Stimulated activated CD8-positive, alpha-beta memory T cell treated with anti-CD3 and anti-CD28 coated beads, Interleukin-4, amount 100 ng/mL, for 1 hour (primary cell): Measurements from ENCODE around the gene GAL3ST2.
"Not testable (repeated sequence)": the region's sequence is repeated elsewhere in the genome, so short reads cannot be mapped to it uniquely, and the experiment has no call there.

Experiments used
- DNase-seq, 2 donors: peaks; one replicate each; pipeline ENCODE4 v3.0.0-alpha.2; 2020; ENCODE audit warnings: low read depth in 2 of 2, low spot score in 1 of 2

GAL3ST2 gene

DNA sequence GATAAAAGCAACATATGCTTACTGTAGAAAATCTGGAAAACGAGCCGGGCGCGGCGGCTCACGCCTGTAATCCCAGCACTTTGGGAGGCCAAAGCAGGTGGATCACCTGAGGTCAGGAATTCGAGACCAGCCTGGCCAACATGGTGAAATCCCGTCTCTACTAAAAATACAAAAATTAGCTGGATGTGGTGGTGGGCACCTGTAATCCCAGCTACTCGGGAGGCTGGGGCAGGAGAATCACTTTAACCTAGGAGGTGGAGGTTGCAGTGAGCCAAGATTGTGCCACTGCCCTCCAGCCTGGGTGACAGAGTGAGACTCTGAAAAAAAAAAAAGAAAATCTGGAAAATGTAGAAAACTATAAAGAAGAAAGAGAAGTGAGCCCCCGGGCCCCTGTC lies 41.2 kb downstream of the GAL3ST2 start:
- DNase-seq, result not testable (repeated sequence)

DNA sequence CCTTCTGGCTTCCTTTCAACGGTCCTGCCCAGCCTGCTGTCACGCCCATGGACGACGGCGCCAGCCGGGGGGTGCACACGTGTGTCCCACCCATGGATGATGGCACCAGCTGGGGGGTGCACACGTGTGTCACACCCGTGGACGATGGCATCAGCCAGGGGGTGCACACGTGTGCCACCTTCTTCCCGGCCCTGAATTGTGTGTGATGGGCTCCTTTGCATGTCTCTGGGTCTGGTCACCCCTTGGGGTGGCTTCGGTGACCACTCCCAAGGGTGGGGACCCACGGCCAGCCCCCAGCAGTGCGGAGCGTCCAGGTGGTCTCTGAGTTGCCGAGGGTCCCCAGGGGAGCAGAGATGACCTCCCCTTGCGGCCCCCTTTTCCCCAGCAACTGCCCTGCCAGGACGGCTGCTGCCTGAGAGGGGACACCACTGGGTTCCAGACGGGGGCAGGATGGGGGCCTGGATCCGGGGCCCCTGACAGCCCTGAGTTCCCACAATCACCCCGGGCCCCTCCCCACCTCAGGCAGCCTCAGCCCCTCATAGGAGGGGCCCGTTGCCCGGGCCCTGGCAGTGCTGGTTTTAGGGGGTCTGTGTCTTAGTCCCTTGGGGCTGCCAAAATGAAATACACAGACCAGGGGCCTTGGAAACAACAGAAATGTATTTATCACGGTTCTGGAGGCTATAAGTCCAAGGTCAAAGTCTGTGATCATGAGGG lies 41.8 kb downstream of the GAL3ST2 start:
- no peak for DNase-seq

DNA sequence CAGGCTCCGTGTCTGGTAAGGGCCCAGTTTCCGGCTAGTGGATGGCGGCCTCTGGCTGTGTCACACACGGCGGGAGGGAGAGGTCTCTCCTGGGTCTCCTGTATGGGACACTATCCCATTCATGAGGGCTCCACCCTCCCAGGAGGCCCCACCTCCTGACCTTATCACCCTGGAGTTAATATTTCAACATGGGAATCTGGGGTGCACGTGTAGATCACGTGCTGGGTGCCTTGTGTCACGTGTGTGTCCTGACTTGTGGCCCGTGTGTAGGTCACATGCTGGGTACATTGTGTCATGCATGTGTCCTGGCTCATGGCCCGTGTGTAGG lies 42.3 kb downstream of the GAL3ST2 start:
- no peak for DNase-seq

DNA sequence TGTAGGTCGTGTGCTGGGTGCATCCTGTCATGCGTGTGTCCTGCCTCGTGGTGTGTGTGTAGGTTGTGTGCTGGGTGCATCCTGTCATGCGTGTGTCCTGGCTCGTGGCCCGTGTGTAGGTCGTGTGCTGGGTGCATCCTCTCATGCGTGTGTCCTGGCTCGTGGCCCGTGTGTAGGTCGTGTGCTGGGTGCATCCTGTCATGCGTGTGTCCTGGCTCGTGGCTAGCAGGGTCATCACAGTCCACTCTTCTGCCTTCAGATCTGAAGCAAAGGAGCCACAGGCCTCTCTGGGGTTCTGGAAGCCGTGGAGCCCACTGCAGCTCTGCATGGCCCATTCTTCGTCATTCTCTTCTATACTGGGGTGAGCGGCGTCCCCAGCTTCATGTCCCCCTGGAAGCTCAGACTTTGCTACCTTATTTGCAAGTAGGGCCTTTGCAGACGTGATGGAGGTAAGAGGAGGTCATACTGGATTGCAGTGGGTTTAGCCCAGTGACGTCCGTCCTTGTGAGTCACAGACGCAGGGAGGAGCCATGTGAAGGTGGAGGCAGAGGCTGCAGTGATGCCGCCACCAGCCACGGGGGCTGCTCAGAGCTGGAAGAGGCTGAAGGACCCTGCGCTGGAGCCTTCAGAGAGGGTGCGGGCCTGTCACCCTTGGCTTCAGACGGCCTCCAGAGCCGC lies 43.5 kb downstream of the GAL3ST2 start:
- not testable (repeated sequence) for DNase-seq

DNA sequence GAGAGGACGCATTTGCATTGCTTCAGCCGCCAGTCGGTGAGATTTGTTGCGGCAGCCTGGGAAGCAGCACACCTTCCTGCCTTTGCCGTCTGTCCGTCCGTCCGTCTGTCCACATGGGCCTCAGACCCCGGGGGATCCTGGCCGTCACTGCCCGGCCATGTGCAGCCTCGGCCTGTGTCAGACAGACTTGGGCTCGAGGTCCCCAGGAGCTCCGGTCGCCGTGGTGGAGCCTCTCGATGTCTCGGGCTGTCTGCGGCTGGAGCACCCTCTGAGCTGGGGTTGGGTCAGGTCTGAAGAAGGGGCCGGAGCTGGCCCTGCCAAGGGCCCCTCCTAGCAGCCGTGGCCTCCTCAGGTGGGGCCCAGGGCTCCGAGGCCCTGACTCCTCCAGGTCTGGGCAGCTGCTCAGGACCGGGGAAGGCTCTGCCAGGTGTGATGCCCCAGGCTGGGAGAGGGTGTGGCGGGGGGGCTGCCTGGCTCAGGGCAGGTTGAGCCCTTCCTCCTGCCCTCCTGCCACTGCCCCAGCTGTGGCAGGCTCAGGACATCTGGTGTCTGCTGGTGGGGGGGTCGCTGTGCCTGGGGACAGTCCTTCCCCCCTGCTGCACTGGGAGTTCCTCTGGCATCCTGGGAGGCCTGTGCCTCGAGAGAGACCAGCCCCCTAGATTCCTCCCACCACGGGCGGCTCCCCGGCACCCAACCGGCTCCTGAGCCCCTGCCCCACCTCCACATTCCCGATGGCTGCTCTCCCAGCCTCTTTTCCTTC lies 44.2 kb downstream of the GAL3ST2 start:
- no peak for DNase-seq

DNA sequence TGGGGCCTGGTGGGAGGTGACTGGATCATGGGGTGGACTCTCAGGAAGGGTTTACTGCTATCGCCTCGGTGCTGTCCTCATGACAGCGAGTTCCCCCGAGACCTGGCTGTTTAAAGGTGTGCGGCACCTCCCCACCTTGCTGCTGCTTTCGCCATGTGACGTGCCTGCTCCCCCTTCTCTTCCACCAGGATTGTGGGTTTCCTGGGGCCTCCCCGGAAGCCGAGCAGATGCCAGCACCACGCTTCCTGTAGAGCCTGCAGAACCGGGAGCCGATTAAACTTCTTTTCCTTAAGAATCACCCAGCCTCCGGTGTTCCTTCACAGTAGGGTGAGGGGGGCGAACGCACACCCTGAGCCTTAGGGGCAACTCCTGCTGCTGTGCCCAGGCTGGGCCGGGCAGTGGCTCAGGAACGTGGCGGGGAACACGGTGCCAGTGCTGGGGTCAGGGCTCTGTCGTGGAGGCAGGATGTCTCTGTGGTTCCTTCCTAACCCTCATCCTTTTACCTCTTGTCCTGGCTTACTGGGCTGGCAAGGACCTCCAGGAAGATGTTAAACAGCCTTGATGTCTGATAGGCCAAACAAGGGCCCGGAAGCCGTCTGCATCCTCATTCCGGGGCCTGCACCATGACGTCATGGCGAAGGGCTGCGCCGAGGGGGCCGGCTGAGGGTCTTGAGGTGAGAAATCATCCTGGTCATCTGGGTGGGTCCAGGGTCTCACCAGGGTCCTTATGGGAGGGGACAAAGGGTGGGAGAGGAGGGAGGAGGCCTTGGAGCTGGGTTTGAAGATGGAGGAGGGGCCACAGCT lies 45.0 kb downstream of the GAL3ST2 start:
- no peak for DNase-seq

DNA sequence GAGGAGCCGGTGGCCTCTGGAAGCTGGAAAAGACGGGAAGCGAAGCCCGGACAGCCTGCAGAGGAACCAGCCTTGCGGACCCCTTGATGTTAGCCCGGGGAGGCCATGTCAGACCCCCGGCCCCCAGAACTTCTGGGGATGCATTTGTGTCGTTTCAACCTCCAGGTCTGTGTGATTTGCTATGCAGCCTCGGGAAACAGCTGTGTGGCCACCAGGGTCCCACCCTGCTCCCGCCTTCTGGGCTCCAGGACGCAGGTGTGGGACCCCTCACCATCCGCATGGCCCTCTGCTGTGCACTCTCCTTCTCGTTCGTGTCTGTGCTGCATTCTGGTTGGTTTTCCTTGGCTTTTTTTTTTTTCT lies 45.6 kb downstream of the GAL3ST2 start:
- DNase-seq, result no peak

DNA sequence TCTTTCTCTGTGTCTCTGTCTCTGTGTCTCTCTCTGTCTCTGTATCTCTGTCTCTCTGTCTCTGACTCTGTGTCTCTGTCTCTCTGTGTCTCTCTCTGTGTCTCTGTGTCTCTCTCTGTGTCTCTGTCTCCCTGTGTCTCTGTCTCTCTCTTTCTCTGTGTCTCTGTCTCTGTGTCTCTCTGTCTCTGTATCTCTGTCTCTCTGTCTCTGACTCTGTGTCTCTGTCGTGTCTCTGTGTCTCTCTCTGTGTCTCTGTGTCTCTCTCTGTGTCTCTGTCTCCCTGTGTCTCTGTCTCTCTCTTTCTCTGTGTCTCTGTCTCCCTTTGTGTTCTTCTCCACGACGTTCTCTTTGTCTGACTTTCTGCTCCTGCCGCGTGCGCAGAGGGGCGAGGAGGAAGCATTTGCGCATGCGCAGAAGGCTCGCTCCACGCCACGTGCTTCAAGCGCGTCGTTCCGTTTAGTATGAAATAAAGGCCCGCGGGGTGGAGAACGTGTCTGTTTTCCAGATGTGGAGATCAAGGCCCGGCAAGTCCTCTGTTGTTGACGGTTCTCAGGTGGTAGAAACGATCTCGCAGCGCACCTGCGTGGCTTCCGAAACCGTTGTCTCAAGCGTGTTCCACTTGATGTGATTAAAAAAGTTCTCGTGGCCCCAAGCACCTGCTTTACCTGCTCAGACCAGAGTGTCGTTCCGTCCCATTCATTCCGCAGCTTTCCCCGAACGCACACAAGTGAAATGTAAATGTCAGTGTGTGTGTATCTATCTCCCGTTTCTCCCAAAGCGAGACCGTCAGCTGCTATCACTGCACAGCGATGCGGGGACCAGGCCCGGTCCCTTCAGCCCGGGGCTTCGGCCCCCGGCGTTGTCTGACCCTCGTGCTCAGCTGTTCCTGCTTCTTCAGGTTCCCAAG lies 47.2 kb downstream of the GAL3ST2 start:
- not testable (repeated sequence) for DNase-seq

DNA sequence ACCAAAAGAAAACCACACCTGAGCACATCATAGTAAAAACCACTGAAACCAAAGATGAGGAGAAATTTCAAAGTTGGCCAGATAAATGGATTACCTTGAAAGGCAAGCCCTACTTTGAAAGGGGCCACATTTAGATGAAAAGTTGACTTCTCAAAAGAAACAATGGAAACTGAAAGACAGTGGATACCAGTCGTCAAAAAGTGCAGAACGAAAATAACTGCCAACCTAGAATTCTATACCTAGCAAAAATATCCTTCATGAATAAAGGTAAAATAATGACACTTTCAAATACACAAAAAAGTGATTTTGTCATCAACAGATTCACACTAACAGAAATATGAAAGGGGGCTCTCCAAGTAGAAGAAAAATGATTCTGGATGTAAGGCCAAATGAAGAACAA lies 50.8 kb downstream of the GAL3ST2 start:
- no peak for DNase-seq

DNA sequence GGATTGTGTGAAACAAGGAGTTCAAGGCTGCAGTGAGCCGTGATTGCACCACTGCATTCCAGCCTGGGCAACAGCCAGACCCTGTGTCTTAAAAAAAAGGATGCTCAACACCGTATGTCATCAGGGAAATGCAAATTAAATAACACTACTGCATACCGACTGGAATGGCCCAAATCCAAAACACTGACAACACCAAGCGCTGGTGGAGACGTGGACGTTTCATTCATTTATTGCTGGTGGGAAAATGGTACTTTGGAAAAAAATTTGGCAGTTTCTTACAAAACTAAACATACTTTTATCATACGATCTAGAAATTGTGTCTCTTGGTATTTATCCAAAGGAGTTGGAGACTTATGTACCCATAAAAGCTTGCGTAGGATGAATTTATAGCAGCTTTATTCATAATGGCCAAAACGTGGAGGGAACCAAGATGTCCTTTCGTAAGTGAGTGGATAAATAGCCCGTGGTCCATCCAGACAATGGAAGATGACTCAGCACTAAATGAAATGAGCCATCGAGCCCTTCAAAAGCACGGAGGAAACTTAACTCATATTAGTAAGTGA lies 56.6 kb downstream of the GAL3ST2 start:
- no peak for DNase-seq

DNA sequence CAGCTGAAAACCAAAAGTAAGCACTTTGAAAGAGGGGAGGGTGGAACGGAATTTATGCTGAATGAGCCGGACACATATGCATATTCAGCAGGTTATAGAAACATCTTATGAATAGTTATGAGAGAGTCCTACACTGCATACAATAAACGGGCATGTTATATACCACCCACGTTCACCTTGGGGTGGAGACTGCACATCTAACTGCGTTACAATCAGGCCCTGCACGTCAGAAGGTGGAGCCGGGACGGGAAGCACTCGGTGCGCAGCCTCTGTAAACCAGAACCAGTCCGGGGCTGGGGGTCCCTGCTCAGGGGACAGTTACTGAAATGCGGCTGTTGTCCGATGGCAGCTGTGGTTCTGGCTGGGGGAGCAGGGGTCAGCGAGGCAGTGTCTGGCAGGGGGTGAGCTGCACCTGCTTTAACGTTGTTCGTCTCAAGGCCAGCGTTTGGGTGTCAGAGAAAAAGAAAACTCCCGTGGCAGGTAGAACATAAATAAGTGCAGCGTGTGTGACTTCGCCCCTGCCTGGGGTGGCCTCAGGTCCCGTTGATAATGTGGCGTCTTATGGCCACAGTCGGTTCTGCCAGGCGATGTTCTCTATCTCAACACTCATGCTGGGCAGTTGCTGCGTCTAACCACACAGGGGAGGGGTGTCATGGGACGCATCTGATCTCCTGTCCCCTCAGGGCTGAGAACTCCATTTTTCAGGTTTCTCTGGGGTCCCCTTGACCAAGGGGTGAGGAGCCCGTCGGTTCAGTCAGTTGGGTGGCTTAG lies 57.3 kb downstream of the GAL3ST2 start:
- not testable (repeated sequence) for DNase-seq

DNA sequence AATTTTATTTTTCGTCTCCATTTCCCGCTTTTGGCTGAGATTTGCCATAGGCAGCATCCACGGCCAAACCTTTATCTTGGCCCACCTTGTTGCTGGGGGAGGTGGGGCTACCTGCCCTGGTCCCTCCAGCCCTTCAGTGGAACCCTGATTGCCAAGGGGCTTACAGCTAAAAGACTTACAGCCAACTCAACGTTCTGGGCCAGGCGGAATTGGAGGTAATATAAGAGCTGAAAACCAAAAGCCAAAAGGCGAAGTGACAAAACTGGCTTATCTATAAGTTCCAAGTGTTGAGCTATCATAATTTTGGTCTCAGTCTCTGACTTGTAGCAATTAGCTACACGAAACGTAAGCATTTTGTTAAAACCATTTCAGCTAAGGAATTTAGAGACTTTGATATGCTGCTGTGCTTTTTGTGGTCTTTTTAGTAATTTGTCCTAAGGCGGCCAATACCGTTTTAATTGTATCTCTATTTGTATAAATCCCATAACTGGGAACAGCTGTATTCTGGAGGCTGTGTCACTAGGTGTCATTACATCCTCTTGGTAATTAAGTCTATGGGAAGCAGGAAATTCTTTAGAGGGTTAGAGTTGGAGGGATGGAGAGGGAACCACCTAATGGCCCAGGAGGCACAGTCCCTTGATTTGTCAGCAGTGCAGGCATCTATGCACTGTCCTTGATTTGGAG lies 58.0 kb downstream of the GAL3ST2 start:
- DNase-seq, result no peak

DNA sequence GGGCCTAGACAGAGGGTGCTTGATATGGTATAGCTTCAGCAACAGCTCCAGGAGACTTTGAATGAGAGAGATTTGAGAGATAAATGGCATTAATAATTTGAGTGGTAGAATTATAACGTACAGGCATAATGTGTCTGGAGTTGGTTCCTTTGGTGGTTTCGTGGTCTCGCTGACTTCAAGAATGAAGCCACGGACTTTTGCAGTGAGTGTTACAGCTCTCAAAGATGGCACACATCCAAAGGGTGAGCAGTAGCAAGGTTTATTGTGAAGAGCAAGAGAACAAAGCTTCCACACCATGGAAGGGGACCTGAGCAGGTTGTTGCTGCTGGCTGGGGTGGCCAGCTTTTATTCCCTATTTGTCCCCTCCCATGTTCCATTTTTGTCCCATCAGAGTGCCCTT lies 59.0 kb downstream of the GAL3ST2 start:
- no peak for DNase-seq

DNA sequence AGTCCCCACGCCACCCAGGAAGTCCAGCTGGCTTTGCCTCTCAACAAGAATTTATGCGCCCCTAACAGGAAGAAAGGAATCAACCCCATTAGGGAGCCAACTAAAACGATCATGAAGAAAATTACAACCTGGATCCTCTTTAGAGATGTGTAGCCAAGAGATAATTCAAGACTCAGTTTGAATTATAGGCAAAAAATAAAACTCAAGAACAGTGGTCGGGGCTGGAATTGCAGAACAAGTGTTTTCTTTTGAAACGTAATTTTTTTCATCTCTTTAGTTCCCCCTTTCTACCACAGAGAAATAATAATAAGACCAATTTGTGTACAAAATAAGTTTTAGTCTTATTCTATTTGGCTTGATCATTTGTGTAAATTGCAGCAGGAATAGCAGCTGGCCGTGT lies 59.7 kb downstream of the GAL3ST2 start:
- no peak for DNase-seq

DNA sequence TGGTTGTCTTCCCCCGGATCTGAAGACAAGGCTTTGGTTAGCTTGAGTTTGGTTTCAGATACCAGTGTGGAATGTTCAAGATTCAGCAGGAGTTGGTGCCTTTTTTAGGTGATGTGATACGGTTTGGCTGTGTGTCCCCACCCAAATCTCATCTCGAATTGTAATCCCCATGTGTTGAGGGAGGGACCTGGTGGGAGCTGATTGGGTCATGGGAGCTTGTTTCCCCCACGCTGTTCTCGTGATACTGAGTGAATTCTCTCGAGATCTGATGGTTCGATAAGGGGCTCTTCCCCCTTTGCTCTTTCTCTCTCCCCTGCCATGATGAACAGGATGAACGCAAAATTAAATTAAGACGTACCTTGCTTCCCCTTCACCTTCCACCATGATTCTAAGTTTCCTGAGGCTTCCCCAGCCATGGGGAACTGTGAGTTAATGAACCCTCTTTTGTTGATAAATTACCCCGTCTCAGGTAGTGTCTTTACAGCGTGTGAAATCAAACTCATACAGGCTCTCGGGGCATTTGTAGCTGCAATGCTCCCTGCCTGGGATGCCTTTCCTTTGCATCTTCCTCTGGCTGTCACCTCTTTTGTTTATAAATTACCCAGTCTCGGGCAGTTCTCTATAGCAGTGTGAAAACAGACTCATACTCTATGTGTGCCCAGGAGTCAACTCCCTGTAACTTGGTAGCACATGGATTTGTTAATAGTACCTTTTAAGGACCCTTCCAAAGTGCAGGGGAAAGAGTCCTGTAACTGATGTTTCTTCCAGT lies 60.8 kb downstream of the GAL3ST2 start:
- no peak for DNase-seq

DNA sequence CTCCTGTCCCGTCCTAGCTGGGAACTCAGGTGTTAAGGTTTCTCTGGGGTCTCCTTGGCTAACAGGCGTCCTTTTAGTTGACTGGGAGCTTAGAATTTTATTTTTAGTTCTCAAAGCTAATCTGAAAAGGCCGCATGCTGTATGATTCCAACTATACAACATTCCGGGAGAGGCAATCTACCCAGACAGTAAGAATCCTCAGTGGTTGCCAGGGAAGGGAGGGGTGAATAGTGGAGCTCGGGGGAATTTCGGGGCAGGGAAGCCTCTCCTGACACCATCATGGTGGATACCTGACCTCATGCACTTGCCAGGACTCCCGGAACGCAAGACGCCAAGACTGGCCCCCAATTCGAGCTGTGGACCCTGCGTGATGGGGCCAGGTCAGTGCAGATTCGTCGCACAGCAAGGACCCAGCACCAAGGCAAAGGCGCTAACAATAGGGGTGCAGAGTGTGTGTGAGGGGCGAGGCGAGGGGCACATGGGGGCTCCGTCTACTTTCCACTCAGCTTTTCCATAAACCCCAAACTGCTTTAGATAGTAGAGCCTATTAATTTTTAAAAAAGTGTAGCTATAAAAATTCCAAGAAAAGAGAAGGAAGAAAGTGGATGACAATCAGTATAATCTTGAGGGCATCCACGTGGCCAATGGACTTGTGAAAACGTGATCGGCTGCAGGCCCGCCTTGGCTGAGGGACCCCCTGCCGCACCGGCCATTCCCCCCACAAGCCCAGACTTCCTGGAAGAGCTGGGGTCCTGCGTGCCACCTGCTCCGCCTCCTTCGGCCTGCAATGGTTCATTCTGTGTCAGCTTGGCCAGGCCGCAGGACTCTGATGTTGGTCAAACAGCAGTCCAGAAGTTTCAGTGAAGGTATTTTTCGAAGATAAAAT lies 64.8 kb downstream of the GAL3ST2 start:
- no peak for DNase-seq

DNA sequence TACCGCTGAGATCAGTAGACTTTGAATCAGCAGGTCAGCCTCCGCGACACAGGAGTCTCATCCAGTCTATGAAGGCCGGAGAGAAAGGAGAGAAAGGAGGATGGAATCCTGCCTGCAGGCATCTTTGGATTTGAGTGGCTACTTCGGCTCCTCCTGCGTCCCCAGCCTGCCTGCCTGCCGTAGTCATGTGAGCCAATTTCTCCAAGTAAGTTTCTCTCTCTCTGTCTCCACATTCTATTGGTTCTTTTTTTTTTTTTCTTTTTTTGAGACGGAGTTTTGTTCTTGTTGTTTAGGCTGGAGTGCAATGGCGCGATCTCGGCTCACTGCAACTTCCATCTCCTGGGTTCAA lies 65.4 kb downstream of the GAL3ST2 start:
- no peak for DNase-seq
